ENCODE data around the gene TAOK3. TPM values are rescaled to one million over a fixed set of nuclear protein-coding genes. Genes with fewer than 3 reads are reported as not detected.

Gene TAOK3
- polyA plus RNA-seq, 3 donors, result 19.7 to 58.3 (median 44.8) TPM

DNA sequence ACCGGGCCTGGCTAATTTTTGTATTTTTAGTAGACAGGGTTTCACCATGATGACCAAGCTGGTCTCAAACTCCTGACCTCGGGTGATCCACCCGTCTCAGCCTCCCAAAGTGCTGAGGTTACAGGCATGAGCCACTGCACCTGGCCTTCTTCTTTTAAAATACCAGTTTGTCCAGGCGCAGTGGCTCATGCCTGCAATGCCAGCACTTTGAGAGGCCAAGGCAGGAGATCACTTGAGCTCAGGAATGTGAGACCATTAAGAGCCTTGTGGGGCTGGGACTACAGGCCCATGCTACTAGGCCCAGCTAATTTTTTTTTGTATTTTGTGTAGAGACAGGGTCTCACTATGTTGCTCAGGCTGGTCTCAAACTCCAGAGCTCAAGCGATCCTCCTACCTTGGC, 244.8 kb downstream of the TAOK3 start:
- no peak overlapping the region for H3K9ac ChIP-seq (ENCODE audit: insufficient read depth, low read length, poor library complexity, severe bottlenecking)
- Mint-ChIP-seq H3K27me3 (ENCODE audit: low read depth in 3 of 3) (peaks cover 0 to 5% (median 0%) of the 10 kb centered on the region in 3 donors), H3K36me3 (no peaks in the 10 kb centered on the region), H3K27ac (no peak overlapping the region), H3K9me3 (peaks cover 0 to 1% (median 0%) of the 10 kb centered on the region in 7 donors), H3K4me3 (no peak overlapping the region), H3K4me1 (no peaks in the 10 kb centered on the region)
- no peaks in the 10 kb centered on the region for H3K79me2 ChIP-seq (ENCODE audit: insufficient read depth, low read length)
- no peak for DNase-seq
- intact Hi-C loops (cut with micrococcal nuclease), result no loop called here
- TF ChIP-seq, protein P1, sequence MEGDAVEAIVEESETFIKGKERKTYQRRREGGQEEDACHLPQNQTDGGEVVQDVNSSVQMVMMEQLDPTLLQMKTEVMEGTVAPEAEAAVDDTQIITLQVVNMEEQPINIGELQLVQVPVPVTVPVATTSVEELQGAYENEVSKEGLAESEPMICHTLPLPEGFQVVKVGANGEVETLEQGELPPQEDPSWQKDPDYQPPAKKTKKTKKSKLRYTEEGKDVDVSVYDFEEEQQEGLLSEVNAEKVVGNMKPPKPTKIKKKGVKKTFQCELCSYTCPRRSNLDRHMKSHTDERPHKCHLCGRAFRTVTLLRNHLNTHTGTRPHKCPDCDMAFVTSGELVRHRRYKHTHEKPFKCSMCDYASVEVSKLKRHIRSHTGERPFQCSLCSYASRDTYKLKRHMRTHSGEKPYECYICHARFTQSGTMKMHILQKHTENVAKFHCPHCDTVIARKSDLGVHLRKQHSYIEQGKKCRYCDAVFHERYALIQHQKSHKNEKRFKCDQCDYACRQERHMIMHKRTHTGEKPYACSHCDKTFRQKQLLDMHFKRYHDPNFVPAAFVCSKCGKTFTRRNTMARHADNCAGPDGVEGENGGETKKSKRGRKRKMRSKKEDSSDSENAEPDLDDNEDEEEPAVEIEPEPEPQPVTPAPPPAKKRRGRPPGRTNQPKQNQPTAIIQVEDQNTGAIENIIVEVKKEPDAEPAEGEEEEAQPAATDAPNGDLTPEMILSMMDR (IDR thresholded peaks at IDR 0.05), result no peak
- 97% methylated on average over 4 of the region's 5 CpGs for WGBS (ENCODE audit: insufficient coverage)
- H4K20me1 ChIP-seq (ENCODE audit: insufficient read depth, low read length), result no peaks in the 10 kb centered on the region
- no peaks in the 10 kb centered on the region for H3K36me3 ChIP-seq (replicated peaks in 1 of 2; ENCODE audit: control insufficient read depth in 1 of 2, insufficient read depth in 2 of 2, low read length in 2 of 2)
- no peak overlapping the region for H3K4me2 ChIP-seq (replicated peaks; ENCODE audit: extremely low read depth, low read length, poor library complexity, severe bottlenecking)
- no peaks in the 10 kb centered on the region for H3K27me3 ChIP-seq (ENCODE audit: control insufficient read depth in 2 of 2, insufficient read depth in 2 of 2, low read length in 2 of 2)
- no peaks in the 10 kb centered on the region for H3K4me1 ChIP-seq (ENCODE audit: control insufficient read depth in 1 of 2, insufficient read depth in 2 of 2, low read length in 2 of 2)
- H3K9me3 ChIP-seq (replicated peaks in 1 of 2; ENCODE audit: control insufficient read depth in 1 of 2, insufficient read depth in 1 of 2, low read length in 2 of 2), result no peaks in the 10 kb centered on the region
- H3K4me3 ChIP-seq (replicated peaks in 1 of 3; ENCODE audit: low read depth in 2 of 3, low read length in 3 of 3), result no peak overlapping the region
- no peak overlapping the region for H3K27ac ChIP-seq (ENCODE audit: low read depth in 1 of 2, low read length in 2 of 2)
- no peak overlapping the region for H2AFZ ChIP-seq (ENCODE audit: insufficient read depth, low read depth, low read length, poor library complexity, severe bottlenecking)

DNA sequence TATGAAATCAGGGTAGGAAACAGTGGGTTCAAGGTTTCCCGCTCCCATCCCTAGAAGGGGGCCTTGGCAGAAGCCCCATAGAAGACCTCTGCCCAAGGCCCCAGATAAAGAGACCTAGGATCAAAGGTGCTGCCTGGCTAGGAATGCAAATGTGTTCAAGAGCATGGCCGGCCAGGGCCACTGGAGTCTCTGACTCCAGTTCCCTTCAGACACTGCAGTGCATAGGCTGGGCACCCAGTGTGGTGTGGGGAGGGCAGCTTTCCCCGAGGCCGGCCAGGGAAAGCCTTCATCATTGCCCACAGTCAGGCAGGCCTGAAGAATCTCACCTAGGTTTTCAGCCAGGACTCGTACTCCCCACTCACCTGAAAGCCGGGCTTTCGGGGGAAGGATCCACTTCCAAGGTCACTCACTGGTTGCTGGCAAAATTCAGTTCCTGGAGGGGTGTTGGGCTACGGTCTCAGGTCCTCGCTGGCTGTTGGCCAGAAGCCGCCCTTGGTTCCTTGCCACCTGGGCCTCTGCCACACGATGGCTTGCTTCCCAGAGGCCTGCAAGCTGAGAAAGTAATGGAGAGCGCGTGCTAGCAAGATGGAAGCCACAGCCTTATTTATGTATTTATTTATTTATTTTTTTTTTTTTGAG, 246.5 kb downstream of the TAOK3 start:
- TF ChIP-seq, protein P1 (IDR thresholded peaks at IDR 0.05), result no peak
- DNase-seq, result no peak
- no peak overlapping the region for H3K27ac ChIP-seq (ENCODE audit: low read depth in 1 of 2, low read length in 2 of 2)

More for the DNA sequence above, 246.5 kb downstream of the TAOK3 start:
- no peak overlapping the region for H3K4me3 Mint-ChIP-seq
- H3K36me3 ChIP-seq (replicated peaks in 1 of 2; ENCODE audit: control insufficient read depth in 1 of 2, insufficient read depth in 2 of 2, low read length in 2 of 2), result no peaks in the 10 kb centered on the region
- no peak overlapping the region for H3K27ac Mint-ChIP-seq
- H3K4me3 ChIP-seq (replicated peaks in 1 of 3; ENCODE audit: low read depth in 2 of 3, low read length in 3 of 3), result no peak overlapping the region
- intact Hi-C loops (cut with micrococcal nuclease), result no loop called here
- H4K20me1 ChIP-seq (ENCODE audit: insufficient read depth, low read length), result no peaks in the 10 kb centered on the region
- peaks cover 0 to 1% (median 0%) of the 10 kb centered on the region in 7 donors for H3K9me3 Mint-ChIP-seq
- H3K36me3 Mint-ChIP-seq, result no peaks in the 10 kb centered on the region
- H3K4me1 Mint-ChIP-seq, result no peaks in the 10 kb centered on the region
- H2AFZ ChIP-seq (ENCODE audit: insufficient read depth, low read depth, low read length, poor library complexity, severe bottlenecking), result no peak overlapping the region
- 91% methylated on average over 6 of the region's 13 CpGs for WGBS (ENCODE audit: insufficient coverage)
- no peaks in the 10 kb centered on the region for H3K27me3 Mint-ChIP-seq (ENCODE audit: low read depth in 3 of 3)
- H3K79me2 ChIP-seq (ENCODE audit: insufficient read depth, low read length), result no peaks in the 10 kb centered on the region
- no peak overlapping the region for H3K9ac ChIP-seq (ENCODE audit: insufficient read depth, low read length, poor library complexity, severe bottlenecking)
- H3K27me3 ChIP-seq (ENCODE audit: control insufficient read depth in 2 of 2, insufficient read depth in 2 of 2, low read length in 2 of 2), result no peaks in the 10 kb centered on the region
- no peaks in the 10 kb centered on the region for H3K9me3 ChIP-seq (replicated peaks in 1 of 2; ENCODE audit: control insufficient read depth in 1 of 2, insufficient read depth in 1 of 2, low read length in 2 of 2)
- no peak overlapping the region for H3K4me2 ChIP-seq (replicated peaks; ENCODE audit: extremely low read depth, low read length, poor library complexity, severe bottlenecking)
- H3K4me1 ChIP-seq (ENCODE audit: control insufficient read depth in 1 of 2, insufficient read depth in 2 of 2, low read length in 2 of 2), result no peaks in the 10 kb centered on the region

Data from CD14-positive monocyte (primary cell).